Measurements from ENCODE around the gene BMPER.

BMPER gene

DNA sequence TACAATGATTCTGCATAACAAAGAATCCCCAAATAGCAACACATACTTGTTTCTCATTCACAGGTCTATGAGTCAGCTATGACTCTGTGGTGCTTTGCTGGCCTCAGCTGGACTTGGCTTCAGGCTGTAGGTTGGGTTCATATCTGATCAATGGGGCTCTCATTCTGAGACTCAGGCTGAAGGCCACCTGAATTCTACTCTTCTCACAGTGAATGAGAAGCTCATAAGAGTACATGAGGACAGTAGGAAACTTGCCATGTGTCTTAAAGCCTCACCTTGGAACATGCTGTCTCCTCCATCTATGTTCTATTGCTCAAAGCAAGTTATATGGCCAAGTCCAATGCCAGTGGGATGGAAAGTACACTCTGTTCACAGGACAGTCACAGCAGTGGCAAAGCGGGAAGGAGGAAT, 292.9 kb downstream of the BMPER start:
- H3K27ac Mint-ChIP-seq = no peak overlapping the region
- no peaks in the 10 kb centered on the region for H3K9me3 Mint-ChIP-seq
- H3K4me1 Mint-ChIP-seq (ENCODE audit: low read depth) = no peaks in the 10 kb centered on the region
- no peaks in the 10 kb centered on the region for H3K36me3 Mint-ChIP-seq (ENCODE audit: low read depth)
- no peak overlapping the region for H3K4me3 Mint-ChIP-seq
- H3K27me3 Mint-ChIP-seq = no peaks in the 10 kb centered on the region
